ENCODE results near the gene AACS.
"Not testable (repeated sequence)": the region's sequence is repeated elsewhere in the genome, so short reads cannot be mapped to it uniquely, and the experiment has no call there.

AACS gene

DNA sequence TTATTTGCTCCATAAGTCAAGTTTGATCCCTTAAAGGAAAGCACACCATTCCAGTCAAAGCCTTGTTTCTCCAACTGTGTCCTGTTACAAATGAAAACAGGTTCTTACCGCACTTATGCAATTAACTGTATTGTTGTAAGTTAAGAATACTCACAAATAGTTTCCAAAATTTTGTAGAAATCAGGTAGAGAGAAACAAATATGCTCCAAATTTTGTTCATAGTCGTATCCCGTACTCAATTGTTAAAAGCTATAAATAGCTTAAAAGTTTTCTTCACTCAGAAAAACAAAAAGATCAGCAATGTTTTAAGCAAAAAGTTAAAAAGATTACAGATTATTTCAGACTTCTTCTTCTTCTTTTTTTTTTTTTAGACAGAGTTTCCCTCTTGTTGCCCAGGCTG is 4.0 kb upstream of the AACS start:
- no peak for DNase-seq

DNA sequence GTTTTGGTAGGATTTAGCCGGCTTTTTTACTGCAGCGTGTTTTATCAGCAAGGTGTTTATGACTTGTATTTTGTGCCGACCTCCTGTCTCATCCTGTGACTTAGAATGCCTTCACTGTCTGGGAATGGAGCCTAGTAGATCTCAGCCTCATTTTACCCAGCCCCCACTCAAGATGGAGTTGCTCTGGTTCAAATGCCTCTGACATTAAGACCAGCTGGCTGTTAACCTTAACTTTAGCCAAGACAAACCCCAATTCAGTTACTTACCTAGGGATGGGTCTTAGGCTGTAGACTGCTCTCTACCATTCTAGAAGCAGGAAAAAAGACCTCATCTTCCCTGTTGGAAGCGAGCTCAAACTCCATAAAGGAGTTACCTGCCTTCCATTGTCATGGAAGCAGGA is 1.7 kb upstream of the AACS start:
- DNase-seq = not testable (repeated sequence)

DNA sequence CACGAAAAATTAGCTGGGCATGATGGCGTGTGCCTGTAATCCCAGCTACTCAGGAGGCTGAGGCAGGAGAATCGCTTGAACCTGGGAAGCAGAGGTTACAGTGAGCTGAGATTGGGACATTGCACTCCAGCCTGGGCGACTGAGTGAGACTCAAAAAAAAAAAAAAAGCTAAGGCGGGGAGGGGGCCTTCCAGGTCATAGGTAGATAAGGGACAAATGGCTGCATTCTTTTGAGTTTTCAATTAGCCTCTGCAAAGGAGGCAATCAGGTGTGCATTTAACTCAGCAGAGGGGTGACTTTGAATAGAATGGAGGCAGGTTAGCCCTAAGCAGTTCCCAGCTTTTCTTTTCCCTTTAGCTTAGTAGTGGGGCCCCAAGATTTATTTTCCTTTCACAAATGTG is 743 bp upstream of the AACS start:
- no peak for DNase-seq

DNA sequence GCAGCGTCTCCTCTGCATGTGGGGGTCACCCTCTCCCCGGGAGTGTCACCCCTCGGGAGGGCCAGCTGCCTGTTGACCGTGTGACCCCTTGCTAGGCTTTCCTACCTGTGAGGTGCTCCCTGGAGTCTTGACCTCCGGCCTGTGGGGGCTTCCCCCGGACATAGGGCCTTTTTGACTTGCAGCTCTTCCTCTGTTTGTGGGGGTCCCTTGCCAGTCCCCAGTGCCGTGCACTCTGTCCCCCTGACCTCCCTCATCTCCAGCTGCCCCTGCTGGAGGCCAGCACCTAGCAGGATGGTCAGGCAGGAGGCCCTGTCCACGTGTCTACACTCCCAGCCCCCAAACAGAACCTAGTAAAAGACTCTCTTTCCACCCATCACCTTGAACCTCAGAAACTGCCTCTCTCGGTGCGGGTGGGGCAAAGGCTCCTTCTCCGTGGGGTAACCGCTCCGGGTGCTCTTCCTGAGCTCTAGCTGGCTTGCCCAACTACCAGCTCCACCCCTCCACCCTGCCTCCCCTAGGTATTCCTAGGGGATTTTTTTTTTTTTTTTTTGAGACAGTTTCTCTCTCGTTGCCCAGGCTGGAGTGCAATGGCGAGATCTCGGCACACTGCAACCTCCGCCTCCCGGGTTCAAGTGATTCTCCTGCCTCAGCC is 810 bp downstream of the AACS start:
- DNase-seq = peak in 2 of 3 experiments; percentile 38 to 41

DNA sequence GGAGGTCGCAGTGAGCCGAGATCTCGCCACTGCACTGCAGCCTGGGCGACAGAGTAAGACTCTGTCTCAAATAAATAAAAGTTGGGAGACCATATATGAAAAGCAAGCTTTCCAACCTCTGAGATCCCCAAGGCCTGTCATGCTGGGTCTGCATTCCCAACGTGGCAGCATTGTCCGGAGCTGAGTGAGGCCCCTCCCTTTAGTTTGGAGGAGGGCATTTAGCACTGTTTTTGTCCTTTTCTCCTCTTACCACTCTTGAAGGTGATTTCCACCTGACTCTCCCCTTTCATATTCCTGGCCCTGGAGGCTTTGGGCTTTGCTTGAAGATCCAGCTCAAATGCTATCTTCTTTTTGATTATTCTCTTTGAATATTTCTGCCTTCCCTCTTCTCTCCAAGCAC is 3.2 kb downstream of the AACS start:
- no peak for DNase-seq

DNA sequence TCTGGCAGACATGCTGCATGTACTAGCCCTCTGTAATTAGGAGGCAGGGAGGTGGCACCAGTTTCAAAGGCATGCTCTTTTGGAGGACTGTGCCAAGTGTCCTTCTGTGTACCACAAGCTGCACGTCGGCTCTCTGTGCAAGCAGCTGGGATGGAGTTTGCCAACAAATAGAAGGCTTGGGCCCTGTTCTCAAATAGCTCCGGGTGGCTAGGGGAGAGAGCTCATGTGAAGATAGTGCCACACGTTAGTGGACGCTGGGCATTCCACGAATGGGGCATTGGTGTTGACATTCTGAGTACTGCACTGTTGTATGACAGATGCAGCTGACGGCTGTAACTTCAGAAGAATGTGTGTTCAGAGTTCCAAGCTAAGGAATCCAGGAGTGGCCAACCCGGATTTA is 4.4 kb downstream of the AACS start:
- no peak for DNase-seq

DNA sequence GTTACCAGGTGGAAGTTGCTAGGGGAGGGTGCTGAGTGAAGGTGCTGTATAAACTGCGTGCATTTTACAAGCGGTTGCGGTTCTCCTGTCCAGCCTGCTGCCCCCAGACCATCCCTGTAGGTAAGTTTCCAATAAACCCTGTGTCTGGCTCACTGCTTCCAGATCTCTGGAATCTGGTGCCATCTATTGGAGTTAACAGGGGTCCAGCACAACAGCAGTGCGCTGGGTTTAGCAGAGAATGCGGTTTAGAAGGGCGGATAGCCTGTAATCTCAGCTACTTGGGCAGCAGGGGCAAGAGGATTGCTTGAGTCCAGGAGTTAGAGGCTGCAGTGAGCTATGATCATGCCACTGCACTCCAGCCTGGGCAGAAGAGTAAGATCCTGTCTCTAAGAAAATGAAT is 4.9 kb downstream of the AACS start:
- no peak for DNase-seq

DNA sequence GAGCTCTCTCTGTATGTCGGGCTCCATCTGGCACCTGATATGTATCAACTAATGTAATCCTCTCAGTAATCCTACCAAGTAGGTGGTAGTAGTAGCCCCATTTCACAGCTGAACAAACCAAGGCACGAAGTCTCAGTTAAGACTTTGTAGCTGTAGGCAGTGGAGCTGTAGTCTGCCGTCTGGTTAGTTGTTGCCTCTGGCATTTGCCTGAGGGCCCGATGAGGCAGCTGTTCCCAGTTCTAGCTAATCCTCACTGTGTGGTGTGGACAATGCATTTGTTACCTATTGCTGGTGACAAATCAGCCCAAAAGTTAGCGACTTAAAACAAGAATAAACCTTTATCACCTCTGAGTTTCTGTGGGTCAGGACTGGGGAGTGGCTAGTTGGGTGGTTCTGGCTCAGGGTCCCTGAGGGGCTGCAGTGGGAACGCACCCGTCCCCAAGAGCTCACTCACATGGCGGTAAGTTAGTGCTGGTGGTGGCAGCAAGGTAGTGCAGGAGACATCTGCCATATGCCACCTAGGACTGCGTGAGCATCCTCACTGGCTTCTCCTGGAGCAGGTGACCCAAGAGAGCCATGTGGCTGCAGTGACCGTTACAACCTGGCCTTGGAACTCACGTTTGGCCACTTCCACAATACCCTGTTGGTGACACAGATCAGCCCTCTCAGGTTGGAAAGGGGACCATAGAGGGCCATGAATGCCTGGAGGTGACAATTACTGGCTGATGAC is 5.6 kb downstream of the AACS start:
- DNase-seq = no peak

DNA sequence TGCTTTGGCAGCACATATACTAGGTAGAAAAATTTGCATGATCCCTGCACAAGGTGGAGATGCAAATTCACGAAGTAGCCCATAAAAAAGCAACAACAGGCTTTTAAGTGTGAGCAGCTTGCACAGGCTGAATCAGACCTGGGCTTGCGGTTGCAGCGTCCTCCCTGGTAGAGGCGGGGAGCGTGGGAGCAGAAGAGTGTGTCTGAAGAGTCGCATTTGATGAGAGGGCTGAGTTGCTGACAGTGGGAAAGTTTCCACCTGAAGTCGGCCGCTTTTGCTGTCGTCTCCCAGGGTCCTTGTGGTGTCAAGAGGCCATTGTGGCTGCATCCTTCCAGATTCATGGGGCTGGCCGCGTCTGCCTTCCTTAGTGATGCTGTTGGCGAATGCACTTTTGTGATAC is 6.2 kb downstream of the AACS start:
- peak in 1 of 3 experiments; percentile 85 for DNase-seq

DNA sequence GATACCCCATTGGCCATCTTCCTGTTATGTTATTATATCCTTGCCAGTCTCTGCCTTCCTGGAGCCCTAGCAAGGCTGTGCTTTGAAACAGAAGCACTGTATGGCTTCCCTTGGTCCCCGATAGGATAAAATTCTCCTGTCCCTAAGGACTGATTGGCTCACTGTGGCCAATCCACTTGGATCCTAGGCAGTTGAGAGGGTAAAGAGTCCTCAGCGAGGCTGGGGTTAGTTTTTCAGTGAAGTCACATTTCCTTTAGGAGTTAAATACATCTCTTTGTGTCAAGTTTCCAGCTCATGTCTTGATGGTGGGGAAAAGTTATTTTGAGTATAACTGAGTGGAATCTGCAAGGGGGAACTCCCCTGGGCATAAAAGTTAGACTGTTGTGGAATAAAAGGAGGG is 7.3 kb downstream of the AACS start:
- DNase-seq = no peak

DNA sequence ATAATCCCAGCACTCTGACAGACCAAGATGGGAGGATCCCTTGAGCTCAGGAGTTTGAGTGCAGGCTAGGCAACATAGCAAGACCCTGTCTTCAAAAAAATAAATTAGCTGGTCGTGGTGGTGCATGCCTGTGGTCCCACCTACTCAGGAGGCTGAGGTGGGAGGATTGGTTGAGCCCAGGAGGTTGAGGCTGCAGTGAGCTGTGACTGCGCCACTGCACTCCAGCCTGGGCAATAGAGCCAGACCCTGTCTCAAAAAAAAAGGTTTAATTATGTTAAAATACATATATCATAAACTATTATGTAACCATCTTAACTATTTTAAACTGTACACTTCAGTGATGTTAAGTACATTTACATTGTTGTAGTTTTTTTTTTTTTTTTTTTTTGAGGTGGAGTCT is 9.1 kb downstream of the AACS start:
- DNase-seq = not testable (repeated sequence)

DNA sequence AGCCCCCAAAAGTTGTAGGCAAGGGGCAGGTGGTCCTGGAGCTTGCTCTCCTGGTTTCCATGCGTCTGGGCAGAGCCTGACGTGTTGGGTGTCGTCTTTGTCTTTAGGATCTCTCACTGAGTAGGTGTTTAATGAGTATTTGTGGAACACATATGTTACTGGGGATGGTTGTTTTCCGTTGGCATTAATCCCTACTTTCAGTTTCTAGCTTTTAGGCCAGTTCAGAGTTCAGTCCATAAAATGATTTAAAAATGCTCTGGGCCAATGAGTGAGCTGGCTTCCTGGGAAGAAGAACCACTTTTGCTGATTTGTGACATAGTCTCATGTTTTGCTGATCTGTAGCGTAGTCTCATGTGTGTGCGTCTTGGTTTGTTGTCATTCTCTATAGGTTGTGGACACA is 10.9 kb downstream of the AACS start:
- DNase-seq = no peak

DNA sequence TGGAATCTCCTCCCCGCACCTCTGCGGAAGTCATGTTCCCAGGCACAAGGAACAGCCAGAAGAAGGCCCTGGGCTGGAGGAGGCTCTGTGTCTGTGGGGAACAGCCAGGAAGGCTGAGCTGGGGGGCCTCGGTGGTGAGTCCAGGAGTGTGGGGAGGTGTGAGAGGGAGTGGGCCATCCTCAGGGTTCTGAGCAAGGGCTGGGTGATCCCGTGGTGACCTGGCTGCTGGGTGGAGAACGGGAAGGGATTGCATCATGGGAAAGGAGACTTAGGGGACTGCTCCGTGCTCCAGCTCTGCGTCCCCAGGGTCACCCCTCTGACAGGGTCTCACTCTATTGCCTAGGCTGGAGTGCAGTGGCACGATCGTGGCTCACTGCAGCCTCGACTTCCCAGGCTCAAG is 13.8 kb downstream of the AACS start:
- DNase-seq = no peak

DNA sequence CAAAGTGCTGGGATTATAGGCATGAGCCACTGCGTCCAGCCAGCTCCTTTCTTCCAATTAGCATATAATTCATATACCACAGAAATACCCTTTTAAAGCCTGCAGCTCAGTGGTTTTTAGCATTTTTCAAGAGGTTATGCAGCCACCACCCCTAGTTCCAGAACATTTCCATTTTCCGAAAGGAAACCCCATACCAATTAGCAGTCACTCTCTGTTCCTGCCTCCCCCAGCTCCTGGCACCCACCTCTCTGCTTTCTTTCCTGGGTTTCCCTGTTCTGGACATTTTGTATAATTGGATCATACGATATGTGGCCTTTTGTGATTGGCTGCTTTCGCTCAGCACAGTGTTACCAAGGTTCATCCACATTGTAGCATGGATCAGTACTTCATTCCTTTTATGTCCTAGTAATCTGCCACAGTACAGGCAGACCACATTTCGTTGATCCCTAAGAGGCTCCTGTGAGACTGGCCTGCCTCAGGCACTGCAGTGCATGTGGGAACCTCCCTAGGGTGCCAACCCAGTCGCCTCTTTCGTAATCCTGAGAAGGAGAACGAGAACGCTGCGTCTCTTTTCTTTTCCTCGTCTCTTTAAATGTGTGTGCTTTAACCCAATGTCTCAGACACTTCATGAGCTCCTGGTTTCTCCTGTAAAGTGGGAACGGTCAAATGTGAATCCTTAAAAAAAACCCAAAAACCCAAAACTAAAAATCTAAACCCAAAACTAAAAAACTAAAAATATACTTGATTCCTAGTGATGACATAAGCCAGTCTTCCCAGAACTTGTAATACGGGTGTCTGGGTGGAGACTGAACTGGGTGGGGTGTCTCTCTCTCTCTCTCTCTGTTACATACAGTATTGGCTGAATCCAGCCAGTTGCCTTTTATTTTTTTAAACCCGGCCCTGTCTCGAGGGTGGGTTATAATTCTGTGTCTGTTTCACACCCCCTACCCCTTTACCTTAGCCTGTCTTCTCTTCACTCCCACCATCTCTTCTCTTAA is 14.7 kb downstream of the AACS start:
- DNase-seq = peak in 1 of 3 experiments; percentile 23

DNA sequence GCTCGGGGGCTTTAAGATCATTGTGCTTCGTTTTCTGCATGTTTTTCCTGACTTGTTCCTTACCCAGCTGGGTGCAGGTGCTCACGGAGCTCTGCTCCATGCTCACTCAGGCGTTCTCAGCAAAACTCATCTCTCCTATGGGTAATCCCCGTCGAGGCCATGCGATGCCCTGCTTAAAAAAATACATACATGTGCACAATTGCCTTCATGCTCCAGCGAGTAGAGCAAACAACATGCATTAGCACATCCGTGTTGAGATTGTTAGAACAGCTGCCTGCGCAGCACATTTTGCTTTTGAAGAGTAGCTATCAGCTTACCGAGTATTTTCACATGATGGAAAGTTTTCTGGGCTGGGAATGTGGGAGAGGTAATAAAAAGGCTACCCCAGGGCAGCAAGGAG is 16.2 kb downstream of the AACS start:
- peak; percentile 92 to 99 (median 99) for DNase-seq

DNA sequence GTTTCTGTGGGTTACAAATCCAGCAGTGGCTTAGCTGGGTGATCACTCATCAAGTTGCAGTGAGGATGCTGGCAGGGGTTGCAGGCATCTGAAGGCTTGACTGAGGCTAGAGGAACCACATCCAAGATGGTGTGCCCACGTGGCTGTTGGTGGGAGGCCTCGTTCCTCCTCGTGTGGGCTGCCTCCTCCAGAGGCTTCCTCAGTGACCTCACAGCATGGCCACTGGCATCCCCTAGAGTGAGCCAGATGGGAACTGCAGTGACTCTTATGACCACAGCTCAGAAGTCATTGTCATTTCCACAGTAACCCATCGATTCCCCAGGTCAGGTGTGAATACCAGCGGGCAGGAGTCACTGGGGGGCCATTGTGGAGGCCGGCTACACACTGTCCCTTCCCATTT is 17.8 kb downstream of the AACS start:
- no peak for DNase-seq

DNA sequence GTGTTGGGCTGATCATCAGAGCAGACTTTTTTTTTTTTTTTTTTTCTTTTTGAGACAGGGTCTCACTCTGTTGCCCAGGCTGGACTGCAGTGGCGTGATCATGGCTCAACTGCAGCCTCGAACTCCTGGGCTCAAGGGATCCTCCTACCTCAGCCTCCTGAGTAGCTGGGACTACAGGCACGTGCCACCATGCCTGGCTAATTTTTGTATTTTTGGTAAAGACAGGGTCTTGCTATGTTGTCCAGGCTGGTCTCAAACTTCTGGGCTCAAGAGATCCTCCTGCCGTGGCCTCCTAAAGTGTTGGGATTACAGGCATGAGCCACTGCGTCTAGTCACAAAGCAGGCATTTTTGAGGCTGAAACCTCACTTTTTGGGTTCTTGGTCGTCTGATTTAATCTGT is 23.0 kb downstream of the AACS start:
- DNase-seq = not testable (repeated sequence)

DNA sequence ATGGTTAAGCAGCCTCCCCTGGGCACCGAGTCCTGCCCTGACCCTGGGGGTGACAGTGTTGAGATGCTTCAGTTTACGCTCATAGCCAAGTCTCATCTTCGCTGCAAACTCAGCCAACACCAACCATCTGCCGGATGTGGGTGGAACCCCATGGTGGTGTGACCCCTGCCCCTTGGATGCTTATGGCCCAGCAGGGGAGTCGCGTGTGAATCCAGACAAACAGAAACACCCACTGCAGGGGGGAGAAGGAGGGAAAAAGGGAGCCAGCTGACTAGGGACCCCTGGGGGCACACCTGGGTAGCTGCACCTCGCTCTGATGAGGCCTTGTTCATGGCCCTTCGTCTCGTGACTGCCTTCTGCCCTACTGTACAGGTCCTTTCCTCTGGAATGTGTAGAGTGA is 23.8 kb downstream of the AACS start:
- DNase-seq = peak in 2 of 3 experiments; percentile 35 to 59

DNA sequence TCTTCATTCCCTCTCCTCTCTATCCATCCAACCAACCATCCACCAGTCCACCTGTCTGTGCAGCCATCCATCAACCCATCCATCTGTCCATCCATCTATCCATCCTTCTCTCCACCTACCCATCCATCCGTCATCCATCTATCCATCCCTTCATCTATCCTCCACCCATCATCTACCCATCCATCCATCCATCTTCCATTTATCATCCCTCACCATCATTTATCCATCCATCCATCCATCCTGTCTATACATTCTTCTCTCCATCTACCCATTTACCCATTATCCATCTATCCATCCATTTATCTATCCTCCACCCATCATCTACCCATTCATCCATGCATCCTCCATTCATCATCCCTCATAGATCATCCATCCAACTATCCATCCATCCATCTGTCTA is 24.4 kb downstream of the AACS start:
- no peak for DNase-seq

DNA sequence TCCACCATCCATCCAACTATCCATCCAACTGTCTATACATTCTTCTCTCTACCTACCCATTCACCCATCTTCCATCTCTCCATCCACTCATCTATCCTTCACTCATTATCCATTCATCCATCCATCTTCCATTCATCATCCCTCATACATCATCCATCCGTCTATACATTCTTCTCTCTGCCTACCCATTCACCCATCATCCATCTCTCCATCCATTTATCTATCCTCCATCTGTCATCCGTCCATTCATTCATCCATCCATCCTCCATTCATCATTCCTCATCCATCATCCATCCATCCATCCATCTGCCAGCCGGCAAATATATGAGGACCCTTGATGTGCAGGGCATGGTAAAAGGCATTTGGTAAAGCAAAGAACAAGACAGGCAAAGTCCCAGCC is 25.2 kb downstream of the AACS start:
- no peak for DNase-seq

DNA sequence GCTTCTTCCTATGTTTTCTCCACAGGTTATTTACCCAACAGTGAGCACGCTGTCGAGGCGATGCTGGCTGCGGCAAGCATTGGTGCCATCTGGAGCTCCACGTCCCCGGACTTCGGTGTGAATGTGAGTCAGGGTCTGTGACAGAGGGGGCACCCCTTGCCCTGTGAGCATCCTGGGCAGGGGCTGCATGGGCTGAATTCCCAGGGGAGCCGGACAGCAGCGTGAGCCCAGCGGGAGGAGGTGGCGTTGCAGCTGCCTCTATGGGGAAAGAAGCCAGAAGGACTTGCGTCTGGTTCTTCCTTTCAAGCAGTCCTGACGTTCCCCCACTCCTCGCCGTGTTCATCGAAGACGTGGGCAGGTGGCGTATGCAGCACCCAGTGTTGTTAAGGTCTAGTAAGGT is 26.2 kb downstream of the AACS start:
- DNase-seq = no peak

DNA sequence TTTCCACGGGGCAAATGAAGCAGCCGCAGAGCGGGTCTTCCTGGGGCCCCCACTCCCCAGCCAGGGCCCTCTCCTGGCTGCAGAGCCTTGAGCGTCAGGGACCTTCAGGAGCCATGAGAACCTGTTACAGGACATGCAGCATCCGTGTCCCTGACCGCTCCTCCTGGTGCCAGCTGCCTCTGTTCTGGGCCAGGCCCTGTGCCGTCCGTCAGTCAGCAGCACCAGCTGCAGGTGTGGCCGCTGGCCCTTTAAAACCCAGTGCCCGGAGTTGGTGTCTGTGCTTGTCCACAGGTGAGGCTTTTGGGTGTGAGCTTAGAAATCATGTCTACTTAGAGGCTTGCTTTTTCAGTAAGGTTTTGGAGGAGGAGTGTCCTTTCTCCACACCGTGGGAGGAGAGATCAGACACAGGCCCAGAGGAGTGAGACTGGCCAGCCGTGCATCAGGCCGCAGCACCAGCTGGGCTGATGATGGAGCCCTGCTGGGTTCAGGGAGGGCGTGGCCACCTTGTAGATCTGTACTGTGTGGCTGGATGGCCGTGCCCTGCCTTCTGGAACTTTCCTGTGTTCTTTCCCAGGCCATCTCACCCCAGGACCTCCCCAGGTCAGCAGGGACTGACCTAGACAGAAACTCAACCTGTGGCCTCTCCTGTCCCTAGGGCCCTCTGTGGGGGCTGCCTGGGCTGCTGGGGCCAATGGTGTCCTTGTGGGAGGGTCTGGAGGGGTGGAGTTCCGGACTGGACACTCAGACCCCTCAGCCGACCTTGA is 27.1 kb downstream of the AACS start:
- DNase-seq = peak in 1 of 3 experiments; percentile 20

Data from NCI-H1417 (cell line).